CD4-positive, alpha-beta T cell treated with Interleukin-17A for 4 hours (primary cell): ENCODE measurements around the gene DUXA.
"Not testable (repeated sequence)": the region's sequence is repeated elsewhere in the genome, so short reads cannot be mapped to it uniquely, and the experiment has no call there.

Source experiments
- DNase-seq: peaks from one replicate; pipeline ENCODE4 v3.0.0-alpha.2; 2020; ENCODE audit warnings: mixed read lengths

Gene DUXA

DNA sequence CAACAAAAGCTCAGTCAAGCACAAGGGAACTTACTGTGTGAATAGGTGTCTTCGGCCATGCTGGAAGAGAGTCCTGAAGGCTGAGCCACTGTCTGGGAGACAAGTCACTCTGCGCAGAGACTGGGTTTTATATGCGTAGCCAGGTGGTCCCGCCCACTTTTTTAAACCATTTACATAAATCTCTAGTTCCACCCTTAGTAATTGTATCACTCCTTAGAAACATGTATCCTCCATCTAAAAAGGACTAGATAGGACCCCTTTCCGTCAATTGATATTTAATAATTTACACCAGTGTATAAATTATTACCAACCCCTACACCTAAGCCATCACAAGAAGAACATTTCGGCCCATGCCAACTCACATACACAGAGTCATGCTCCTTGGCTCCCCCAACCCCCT is at the start of gene DUXA:
TSS of gene DUXA (minus strand) at position 101 of the 400 bp plus-strand sequence. CDS start at position 59, 42 bp downstream.
- no peak for DNase-seq

DNA sequence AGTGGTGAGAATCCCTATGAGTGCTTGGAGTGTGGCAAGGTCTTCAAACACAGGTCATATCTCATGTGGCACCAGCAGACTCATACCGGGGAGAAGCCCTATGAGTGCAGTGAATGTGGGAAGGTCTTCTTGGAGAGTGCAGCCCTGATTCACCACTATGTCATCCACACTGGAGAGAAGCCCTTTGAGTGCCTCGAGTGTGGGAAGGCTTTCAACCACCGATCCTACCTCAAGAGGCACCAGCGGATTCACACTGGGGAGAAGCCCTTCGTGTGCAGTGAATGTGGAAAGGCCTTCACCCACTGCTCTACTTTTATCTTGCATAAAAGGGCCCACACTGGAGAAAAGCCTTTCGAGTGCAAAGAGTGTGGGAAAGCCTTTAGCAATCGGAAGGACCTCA is 44.8 kb upstream of the DUXA start:
- no peak for DNase-seq

DNA sequence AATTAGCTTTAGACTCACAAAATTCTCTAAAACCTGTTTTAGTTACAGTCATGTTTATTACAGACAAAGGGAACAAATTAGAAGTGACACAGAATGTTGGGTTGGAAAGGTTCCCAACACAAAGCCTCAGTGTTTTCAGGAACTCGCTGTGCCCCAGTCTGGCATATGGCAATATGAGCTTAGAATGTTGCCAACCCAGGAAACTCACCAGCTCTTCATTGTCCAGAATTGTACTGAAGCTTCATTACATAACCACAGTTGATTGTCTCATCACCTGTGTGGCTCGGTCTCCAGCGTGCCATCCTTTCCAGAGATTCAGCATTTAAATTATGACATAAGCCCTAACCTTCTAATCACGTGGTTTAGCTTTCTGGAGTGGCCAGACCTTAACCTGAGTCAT is 43.1 kb upstream of the DUXA start:
- no peak for DNase-seq

DNA sequence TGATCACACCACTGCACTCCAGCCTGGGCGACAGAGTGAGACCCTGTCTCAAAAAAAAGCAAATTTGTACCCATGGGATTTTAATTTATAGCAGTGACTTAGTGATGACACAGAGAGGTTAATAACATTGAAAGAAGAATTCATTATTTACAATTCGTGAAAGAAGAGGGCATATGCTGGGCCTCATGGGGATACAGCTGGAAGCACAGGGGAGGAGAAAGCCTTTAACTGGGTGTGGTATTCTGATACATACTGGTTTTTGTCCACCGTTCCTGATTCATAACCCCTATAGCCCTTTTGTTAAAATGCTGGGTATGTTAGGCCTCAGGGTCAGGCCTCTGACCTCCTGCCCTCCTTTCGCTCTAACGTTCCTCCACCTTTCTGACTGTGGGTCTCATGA is 34.9 kb upstream of the DUXA start:
- no peak for DNase-seq

DNA sequence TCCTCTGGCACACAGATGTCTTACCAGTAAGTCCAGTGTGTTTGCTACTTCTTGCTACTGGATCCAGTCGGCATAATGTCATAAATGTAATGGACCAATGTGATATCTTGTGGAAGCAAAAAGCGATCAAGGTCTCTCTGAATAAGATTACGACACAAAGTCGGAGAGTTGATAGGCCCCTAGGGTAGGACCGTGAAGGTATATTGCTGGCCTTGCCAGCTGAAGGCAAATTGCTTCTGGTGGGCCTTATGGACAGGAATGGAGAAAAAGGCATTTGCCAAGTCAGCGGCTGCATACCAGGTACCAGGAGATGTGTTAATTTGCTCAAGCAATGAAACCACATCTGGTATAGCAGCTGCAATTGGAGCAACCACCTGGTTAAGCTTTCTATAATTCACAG is 30.6 kb upstream of the DUXA start:
- not testable (repeated sequence) for DNase-seq

DNA sequence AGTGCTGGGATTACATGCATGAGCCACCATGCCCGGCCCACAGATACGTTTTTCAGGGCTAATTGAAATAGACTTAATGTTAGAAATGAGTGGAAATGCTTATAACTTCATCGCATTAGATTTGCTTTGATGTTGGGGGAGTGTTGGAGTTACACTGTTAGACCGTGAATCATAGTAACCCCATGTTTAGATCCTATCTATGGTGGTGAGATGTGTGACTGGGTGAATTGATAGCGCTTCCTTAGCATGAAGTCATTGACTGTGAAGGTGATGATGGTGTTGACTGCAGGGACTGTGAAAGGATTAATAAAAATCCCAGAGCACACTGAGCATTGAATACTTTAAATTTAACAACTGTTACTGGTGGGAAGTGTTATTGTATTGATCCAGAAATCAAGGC is 25.7 kb upstream of the DUXA start:
- no peak for DNase-seq

DNA sequence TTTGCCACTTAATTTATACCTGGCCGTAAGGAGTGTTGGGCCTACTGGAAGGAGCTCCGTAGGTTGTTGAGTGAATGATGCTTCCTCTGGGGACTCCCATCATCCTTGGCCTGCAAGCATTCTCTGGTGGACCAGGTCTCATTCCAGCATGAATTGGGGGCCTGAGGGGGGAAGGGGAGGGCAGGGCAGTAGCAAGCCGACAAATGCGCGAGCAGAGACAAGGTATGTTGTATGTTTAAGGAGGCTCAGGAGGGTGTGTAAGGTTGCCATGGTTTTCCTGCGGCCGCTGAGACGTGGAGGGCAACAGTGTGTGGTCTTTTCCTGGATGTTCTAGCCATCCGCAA is 24.8 kb upstream of the DUXA start:
- DNase-seq, result no peak

DNA sequence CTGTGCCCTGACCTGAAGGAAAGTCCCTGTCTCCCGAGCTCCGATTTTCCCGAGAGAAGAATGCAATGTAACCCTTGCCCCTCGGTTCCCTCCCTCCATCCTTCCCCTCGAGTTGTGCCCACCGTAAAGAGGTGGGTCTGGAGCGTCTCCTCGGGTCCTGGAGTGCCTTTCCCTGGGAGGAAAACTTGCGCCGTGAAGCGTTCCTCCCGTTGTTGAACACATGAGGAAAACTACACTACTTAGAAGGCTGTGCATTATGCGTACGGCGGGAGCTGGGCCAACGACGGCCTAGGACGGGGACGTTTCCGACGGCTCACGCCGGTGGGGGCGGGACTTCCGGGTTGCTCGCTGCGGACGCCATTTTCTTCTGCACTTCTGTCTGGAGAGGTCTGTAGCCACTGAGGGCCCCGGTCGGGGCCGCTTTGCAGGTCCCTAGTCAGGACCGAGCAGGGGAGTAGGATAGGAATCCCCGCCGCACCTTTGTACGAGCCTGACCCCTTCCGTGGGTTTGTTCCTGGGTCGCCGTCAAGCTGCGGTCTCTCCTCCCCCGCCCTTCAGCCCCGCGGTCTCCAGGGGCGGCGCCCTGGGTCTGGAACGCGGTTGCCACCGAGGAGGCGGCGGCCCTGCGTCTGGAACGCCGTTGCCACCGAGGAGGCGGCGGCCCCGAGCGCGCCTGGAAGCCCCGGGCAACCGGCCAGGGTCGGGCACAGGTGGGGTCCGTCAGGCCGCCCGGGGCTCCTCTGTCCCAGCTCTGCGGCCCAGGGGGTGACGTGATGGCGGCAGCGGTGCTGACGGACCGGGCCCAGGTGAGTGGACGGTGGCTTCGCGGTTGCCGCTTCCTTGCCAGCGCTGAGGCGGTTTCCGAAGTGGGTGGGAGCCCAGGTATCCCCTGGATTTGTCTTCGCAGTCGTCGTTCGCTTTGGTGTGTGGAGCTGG is 24.1 kb upstream of the DUXA start, which contains the start of gene ZNF264:
TSS of gene ZNF264 (plus strand) at position 360 of the 936 bp plus-strand sequence. CDS start at position 774, 414 bp downstream.
- DNase-seq, result peak; percentile 92

DNA sequence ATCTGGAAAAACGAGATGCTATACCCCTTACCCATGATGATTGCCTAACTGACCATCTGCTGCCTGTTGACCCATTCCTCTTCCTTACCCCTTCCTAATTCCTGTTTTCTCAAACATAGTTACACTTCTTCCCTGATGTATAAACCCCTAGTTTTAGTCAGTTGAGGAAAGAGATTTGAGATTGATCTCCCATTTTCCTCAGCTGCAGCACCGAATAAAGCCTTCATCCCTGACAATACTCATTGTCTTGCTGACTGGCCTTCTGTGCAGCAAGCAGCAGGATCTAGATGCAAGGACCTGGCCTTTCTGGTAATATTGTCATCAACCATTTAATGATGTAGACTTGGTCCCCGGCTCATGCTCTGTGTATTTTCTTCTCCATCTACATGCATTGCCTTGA is 23.0 kb upstream of the DUXA start:
- DNase-seq, result no peak

DNA sequence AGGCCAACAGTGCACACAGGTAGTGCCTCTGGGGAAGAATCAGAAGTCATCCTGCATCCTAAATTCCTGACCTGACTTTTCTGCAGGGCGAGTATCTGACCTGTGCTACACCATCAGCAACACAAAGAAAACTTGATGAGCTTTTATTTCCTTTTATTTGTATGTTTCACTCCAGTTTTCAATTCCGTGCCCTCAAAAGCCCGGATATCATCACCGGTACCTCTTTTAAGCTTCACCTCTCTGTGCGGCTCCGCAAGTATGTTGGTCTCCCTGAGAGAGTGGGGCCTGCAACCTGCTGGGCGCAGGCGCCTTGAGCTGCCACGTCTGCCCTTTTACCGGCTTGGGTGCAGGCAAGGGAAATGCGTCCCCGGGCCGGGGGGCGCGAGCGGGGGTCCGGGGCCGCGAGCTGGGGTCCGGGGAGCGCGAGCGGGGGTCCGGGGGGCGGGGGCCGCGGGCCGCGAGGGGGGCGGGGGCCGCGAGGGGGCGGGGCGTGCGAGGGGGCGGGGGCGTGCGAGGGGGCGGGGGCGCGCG is 4.3 kb upstream of the DUXA start:
- DNase-seq, result peak; percentile 30

DNA sequence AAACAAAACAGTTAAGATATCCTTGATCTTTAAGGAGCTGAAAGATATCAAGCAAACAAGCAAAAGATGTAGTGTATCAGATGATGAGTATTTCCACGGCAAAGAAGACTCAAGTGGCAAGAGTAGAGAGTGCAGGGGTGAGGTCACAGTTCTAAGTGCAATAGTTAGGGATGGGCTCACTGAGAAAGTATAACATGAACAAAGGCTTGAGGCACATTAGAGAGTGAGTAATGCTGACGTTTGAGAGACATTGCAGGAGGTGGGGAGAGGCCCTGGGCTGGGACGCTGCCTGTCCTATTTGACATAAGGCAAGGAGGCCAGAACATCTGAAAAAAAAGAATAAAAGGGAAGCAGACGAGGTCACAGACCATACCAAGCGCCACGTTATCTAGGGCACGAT is 1.4 kb downstream of the DUXA start:
- DNase-seq, result no peak

DNA sequence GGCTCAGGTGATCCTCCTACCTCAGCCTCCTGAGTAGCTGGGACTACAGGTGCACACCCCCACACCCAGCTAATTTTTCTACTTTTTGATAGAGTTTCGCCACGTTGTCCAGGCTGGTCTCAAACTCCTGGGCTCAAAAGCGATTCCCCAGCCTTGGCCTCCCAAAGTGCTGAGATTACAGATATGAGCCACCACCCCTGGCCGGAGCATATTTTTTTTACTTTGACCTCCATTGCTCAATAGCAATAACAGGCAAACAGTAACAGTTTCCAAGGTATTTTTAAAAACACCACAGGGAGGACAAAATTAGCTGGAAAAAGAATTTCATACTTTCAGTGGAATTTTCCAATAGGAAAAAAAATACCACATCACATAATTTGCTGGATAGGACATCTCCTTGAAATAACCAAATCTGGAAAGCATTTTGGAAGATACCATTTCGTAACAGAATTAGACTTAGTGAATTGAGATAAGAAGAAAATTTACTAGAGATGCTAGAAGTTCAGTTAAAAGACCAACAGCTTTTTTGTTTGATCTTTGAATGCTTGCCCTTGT is 5.2 kb downstream of the DUXA start:
- DNase-seq, result no peak

DNA sequence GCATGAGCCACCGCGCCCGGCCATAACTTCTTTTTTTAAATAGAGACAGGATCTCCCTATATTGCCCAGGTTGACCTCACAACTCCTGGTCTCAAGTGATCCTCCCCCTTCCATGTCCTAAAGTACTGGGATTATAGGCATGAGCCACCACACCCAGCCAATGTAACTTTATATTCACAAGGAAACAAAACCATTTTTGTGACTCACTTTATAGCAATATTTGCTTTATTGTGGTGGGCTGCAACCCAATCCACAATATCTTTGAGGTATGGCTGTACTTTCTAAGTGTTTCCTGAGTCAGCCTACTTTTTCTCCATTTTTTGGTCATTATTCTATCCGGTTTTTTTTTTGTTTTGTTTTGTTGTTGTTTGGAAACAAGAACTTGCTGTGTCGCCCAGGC is 14.4 kb downstream of the DUXA start:
- no peak for DNase-seq

DNA sequence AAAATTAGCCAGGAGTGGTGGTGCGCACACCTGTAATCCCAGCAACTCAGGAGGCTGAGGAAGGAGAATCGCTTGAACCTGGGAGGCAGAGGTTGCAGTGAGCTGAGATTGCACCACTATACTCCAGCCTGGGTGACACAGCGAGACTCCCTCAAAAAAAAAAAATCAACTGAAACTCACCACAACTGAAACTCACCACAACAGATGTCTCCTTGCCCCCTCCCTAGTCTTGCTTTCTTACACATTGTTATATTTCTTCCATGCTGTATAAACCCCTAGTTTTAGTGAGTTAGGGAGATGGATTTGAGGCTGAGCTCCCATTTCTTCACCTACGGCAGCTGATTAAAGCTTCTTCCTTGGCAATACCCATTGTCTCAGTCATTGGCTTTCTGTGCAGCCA is 25.6 kb downstream of the DUXA start:
- DNase-seq, result no peak

DNA sequence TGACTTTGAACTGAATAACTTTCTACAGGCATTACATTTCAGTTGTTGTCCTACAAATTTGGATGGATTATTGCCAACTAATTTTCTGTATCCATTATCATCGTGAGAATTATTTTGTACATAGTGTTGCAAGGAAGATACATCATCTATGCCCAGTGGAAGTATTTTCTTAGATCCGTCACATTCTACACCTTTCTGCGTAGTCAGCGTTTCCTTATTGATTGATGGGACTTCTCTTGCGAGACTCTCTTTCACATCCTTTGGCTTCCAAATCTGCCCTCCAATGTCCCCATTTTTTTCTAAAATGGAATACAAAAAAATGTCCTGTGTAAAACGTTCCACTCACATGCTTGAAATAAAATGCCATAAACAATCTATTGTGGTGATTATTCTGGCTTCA is 31.5 kb downstream of the DUXA start:
- no peak for DNase-seq

DNA sequence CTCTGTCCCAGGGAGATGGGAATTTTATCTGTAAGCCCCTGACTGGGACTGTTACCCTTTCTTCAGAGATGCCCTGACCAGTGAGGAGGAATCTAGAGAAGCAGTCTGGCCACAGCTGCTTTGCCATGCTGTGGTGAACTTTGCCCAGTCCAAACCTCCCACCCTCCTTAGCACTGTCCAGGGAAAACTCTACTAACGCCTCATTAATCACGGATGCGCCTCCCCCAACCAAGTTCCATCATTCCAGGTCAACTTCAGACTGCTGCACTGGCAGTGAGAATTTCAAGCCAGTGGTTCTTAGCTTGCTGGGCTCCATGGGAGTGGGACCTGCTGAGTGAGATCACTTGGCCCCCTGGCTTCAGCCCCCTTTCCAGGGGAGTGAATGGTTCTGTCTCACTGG is 39.9 kb downstream of the DUXA start:
- DNase-seq, result not testable (repeated sequence)

DNA sequence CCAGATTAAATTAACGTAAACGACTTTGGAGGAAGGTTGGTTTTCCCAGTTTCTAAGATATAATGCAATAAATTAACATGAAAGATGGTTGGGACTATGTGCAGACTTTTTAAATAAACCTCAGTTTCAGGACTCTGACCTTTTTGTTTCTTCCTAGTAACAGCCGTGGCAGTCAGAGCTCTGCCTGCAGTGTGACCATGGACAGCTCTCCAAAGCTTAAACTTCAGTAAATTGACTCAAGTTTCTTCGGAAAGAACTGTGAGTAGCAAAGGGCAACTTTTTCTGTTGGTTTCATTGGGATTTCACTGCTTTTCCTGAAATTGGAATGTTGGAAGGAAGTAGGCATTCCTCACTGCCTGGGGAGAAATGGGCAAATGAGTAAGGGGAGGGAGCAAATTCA is 43.4 kb downstream of the DUXA start:
- no peak for DNase-seq

DNA sequence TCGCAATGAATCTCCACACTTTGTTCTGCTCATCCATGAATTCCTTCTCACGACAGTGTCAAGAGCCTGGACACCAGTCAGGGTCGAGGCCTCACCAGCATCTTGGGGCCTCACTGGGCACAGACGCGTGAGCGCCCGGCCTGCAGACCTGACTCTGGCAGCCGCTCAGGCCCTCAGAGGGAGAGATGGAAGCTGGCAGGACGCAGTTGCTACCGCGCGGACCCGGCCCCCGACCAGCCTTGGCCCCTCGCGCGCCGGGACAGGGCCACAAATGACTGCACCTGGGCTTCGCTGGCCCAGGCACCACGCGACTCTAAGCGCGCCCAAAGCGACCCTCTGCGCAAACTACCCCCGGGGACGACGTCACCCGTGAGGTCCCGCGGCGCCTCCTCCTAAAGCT is 48.4 kb downstream of the DUXA start:
- no peak for DNase-seq

DNA sequence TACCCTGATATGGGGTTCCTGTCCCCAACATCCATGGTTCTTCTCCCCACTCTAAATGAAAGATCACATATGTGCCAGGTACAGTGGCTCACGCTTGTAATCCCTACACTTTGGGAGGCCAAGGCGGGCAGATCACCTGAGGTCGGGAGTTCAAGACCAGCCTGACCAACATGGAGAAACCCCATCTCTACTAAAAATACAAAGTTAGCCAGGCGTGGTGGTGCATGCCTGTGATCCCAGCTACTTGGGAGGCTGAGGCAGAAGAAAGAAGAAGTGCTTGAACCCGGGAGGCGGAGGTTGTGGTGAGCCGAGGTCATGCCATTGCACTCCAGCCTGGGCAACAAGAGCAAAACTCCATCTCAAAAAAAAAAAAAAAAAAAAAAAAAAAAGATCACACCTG is 53.8 kb downstream of the DUXA start:
- not testable (repeated sequence) for DNase-seq

DNA sequence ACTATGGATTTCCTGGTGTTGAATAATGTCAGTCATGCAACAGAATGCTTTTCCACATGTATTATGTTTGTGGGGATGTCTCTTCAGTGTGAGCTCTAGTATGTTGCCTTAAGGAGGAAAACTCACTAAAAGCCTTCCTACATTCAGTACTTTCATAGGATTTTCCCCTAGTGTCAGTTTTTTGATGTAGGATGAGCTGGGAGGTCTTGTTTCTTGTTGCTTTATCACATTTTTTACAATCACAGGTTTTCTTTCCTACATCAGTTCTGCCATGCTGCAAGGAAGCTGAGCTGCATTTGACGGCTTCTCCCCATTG is 56.0 kb downstream of the DUXA start:
- no peak for DNase-seq

DNA sequence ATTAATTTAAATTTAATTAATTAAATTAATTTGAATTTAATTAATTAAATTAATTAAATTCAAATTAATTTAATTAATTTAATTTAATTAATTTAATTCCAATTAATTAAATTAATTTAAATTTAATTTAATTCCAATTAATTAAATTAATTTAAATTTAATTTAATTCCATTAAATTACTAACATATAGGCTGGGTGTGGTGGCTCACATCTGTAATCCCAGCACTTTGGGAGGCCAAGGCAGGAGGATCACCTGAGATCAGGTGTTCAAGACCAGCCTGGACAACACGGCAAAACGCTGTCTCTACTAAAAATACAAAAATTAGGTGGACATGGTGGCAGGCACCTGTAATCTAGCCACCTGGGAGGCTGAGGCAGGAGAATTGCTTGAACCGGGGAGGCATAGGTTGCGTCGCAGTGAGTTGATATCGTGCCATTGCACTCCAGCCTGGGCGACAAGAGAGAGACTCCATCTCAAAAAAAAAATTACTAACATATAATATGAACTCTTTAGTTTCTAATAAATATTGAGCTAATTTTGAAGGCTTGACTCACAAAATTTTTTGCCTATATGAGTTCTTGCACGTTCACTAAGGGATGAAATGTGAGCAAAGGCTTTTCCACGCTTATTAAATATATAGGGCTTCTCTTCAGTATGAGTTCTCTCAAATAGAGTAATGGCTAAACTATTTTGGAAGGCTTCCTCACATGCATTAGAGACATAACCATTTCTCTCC is 56.5 kb downstream of the DUXA start:
- no peak for DNase-seq

DNA sequence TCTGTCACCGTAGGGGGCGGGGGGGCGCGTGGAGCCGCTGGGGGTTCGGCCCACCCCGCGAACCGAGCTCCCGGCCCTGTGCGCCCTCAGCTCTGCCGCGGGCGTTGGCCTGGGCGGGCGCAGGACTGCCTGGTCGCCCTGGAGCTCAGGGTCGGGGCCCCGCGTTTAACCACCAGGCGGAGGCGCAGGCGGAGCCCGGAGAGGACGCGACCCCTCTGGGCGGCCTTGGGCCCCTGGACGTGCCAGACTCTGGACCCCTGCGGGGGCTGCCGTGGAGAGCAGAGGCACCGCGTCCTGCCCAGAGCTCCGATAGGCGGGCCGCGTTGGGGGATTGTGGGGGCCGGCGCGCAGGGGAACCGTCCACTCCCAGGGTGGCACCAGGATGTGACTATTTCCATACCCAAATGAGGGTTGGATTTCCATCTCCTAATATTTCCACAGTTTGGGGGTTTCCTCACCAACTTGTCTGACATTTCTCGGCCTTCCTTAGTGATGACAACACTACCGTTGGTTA is 60.5 kb downstream of the DUXA start:
- DNase-seq, result no peak

DNA sequence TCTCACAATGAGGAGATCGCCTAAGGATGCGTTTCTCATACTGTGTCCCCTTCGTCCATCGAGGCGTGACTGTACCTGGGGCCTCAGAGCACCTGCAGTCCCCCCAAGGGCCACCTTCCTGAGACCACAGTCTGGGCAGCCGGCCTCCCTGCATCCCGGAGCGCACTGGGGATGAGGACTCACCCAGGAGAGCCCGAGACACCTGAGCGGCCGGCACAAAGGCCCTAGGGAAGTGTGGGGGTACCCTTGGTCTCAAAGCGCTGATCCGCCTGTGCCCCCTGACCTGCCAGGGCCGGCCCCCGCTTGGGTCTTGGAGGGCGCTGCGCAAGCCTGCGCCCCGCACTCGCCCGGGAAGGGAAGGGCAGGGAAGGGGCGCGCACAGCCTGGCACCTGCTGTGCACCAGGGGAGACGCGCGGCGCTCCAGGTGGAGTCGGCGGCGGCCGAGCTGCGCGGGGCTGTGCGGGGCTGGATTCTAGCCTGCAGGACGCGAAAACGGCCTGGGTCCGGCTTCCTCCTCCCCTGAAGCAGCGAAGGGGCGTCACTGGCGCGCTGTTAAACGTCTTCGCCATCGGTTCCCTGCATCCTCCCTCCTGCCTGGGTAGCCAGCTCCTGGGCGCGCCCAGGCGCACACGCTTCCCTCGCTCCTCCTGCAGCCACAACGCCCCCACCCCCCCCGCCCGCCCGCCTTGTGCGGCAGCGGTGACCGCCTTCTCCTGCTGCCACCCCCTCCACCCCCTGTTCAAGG is 61.1 kb downstream of the DUXA start:
- DNase-seq, result no peak
